Ecto neural progenitor cell (in vitro differentiated cells): ENCODE results near the gene ADGRB2.

Source experiments
- DNase-seq: peaks from one replicate; pipeline ENCODE4 v3.0.0-alpha.2; 2018; ENCODE audit warnings: low spot score

Gene ADGRB2

DNA sequence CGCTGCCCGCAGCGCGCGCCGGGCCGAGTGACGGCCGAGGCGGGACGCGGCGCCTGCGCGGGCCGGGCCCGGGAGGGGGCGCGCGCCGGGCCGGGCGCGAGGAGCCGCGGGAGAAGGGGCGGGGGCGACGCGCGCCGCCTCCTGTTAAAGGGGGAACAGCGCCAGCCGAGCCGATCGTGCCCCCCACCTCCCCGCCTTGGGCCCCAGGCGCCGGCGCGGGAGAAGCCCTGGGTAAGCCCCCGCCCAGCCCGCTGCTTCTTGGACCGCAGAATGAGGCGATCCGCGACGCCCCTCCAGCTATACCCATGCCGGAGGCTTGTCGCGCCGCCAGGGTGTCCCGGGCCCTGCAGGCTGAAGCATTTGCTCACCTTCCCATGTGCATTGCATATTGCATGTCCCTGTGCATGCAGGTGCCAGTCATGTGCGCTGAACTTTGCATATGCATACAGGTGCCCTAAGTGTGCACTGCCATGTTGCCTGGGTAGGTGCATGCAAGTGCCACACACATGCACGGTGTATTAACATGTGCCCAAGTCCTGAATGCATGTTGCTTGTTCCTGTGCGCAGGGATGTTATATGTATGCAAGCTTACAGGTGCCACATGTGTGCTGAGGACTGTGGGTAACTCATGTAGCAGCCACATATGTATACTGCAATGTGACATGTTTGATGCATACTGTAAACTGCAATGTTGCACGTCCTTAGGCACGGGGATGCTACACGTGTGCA lies at the start of gene ADGRB2:
TSS of gene ADGRB2 (minus strand) at position 29 of the 729 bp plus-strand sequence. CDS start 7,119 bp downstream, outside the sequence.
- DNase-seq: peak; percentile 76

DNA sequence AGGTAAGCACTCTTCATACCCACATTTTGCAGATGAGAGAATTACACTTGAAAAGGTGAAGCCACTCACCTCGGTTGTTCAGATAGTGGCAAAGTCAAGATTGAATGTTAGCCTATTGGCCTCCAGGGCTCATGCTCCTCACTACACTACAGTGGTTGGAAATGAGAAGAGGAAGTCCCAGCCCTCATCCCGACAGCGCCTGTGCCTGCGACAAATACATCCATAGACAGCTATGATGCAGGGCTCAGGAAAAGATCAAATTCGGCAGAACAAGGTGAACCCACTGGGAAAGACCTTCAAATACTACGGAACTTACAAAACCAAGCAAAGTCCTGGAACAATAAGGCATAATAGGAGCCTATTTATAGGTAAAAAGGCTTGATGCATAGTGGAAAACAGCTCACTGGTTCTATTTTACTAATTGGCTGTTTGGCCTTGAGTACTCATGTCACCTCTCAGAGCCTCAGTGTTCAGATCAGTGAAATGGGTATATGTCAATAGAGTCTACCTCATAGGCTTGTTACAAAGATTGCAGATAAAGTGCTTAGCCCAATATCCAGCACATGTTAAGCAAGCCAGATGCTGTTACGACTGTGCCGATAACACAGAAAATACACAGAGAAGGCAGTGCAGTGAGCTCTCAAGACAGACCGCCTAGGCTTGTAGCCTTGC lies 48.2 kb upstream of the ADGRB2 start:
- DNase-seq: peak; percentile 23

GRCh38 chr1:31811605-31812004 lies 47.5 kb upstream of the ADGRB2 start:
- DNase-seq: peak; percentile 72

- peak; percentile 29 for DNase-seq
These were observed 45.6 kb upstream of the ADGRB2 start for GRCh38 chr1:31809698-31810097.

DNA sequence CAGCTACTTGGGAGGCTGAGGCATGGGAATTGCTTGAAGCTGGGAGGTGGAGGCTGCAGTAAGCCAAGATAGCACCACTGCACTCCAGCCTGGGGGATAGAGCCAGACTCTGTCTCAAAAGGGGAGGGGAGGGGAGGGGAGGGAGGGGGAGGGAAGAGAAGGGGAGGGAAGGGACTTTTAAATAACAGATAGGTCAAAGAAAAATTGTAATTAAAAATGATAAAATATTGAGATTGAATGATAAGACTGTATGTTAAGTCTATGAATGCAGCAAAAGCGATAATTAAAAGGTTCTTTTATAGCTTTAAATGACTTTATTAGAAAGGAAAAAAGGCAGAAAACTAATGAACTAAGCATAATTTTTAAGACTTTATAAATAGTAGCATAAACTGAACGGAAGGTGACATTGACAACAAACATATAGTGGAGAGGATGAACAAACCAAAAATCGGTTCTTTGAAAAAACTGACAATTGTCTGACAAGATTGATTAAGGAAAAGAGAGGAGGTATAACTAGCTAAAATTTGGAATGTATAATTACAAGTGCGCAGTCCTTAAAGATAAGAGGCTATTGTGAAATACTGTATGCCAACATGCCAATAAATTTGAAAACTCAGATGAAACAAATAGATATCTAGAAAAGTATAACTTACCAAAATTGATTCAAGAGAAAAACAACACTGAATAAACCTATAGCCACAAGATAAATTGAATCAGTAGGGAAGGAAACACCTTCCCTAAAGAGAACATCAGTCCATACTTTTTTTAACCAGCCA lies 43.3 kb upstream of the ADGRB2 start:
- DNase-seq: no peak

DNA sequence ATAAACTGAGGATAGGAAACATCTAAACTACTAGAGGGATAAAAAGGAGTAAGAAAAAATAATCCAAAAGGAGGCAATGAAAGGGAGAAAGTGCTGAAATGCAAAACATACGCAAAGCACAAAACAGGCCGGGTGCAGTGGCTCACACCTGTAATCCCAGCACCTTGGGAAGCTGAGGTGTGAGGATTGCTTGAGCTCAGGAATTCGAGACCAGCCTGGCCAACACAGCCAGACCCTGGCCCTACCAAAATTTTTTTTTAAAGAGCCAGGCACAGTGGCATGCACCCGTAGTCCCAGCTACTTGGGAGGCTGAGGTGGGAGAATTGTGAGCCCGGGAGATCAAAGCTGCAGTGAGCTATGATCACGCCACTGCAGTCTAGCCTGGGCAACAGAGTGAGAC lies 41.2 kb upstream of the ADGRB2 start:
- no peak for DNase-seq

- DNase-seq: no peak
These were observed 40.0 kb upstream of the ADGRB2 start for GRCh38 chr1:31804098-31804497.

DNA sequence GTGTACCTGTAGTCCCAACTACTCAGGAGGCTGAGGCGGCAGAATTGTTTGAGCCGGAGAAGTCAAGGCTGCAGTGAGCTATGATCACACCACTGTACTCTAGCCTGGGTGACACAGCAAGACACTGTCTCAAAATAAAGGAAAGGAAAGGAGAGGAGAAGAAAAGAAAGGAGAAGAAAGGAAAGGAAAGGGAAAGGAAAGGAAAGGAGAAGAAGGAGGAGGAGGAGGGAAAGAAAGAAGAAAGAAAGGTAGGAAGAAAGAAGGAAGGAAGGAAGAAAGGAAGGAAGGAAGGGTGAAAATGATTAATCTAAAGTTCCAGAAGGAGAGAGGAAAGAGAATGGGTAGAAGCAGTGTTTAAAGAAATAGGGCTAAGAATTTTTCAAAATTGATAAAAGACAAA lies 39.5 kb upstream of the ADGRB2 start:
- no peak for DNase-seq

GRCh38 chr1:31802190-31803150 lies 38.3 kb upstream of the ADGRB2 start:
- DNase-seq: no peak

- DNase-seq: no peak
These were observed 37.3 kb upstream of the ADGRB2 start for GRCh38 chr1:31801458-31801857.

DNA sequence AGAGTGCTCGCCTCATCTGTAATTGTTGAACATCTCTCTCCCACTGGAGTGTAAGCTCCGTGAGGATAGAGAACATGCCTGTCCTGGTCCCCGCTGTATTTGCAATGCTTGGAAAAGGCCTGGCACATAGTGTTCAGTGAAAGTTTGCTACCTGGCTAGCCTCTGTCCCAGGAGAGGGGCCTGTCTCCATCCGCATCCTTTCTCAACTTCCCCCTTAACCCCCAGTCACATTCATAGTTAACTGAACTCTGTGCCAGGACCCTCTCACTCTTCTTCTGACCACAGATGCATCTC lies 36.5 kb upstream of the ADGRB2 start:
- DNase-seq: peak; percentile 32

DNA sequence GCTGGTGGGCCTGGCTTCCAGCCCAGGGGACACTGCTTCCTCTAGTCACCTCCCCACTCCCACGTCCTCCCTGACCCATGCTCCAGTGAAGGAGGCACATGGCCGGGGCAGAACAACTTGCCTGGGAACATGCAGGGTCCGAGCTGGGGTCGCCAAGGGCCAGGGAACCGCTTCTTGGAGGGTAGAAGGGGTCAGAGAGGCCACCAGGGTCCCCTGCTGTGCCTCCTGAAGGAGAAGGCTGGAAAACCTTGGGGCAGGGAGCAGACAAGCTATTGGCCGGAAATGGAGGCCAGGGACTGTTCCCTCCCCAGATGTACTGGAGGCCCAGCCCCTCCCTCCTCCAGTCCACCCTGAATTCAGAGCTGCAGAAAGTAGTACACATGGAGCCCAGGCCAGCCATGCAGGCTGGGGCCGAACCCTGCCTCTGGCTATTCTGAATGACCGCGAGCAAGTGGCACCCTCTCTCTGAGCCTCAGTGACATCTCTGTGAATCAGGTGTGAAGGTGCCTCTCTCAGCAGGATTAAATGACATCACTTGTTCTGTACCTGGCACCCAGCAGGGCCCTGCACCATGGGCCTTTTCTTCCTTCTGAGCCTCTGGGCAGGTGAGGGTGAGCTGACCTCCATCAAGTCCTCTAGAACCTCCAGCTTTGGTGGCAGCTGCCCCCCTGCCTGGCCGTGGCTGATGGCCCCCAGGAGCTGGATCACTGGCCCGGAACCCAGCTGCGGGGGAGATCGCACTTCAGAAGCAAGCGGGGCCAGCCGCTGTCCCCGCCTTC lies 35.9 kb upstream of the ADGRB2 start:
- DNase-seq: peak; percentile 58

GRCh38 chr1:31799196-31799894 lies 35.2 kb upstream of the ADGRB2 start:
- DNase-seq: peak; percentile 52

DNA sequence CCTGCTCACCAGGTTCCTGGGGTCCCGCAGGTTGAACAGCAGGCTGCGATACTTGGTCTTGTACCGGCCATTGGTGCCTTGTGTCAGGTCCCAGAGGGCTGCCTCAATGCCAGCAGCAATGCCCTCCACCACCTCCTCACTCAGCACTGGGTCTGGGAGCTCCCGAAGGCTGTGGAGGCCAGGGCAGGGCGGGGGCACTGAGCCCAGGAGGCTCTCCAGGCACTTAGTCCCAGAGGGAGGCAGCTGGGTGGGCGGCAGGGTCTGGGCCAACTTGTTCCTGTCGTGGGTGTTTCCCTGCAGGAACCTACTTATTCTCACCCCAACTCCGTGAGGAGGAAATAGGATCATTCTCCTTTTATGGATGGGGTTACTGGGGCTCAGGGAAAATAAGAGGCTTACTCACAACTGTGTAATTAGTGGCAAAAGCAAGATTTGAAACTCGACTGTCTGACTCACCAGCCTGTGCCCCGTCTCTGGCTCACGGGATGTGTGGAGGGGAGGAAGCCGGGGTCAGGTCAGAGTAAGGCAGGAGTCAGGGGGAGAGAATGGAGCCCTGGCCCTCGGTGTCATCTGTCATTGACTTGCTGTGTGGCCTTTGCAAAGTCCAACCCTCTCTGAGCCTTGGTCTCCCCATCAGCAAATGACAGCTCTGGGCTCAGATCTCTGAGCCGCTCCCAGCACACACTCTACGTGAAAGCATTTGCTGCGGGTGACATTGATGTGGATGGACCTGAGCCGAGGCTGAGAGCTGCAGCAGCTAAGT lies 34.5 kb upstream of the ADGRB2 start:
- DNase-seq: peak; percentile 51

GRCh38 chr1:31798086-31798432 lies 33.9 kb upstream of the ADGRB2 start:
- DNase-seq: no peak

GRCh38 chr1:31797216-31797615 lies 33.1 kb upstream of the ADGRB2 start:
- peak; percentile 37 for DNase-seq

GRCh38 chr1:31796707-31797106 lies 32.6 kb upstream of the ADGRB2 start:
- DNase-seq: no peak

- DNase-seq: peak; percentile 41
These were observed 31.9 kb upstream of the ADGRB2 start for GRCh38 chr1:31795801-31796621.

DNA sequence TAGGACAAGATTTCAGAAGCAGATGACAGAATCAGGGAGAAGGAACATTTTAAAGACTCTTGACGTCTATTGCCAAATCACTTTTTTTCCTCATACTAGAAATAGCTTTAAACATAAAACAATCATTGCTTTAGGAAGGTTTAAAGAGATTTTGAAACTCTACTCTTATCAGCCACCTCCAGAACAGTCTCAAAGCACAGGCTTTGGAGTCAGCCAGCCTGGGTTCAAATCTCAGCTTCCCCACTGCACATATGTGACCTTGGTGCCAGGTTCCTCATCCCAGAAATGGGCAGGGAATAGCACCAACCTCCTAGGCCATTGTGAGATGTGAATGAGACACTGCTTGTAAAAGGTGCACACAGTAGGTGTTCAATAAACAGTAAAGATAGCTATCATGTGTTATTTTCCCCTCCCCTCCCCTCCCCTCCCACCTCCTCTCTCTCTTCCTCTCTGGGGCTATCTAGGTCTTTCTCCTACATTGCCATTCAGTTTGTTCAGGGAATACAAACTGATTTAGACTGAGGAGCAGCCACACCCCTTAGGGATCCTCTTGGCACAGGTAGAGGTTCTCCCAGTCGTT lies 31.0 kb upstream of the ADGRB2 start:
- no peak for DNase-seq
